Right lobe of liver (tissue), 6 donors: Measurements from ENCODE around the gene RPAP3. TPM values are rescaled to one million over a fixed set of nuclear protein-coding genes. Genes with fewer than 3 reads are reported as not detected.

ENCODE experiments used
- ATAC-seq, 4 donors: fragments of 200-7000 bp; cut with Tn5 transposase; one replicate each; pipeline ENCODE4 v1.9.1; 2020; ENCODE audit warnings: mild to moderate bottlenecking in 4 of 4, moderate library complexity in 4 of 4
- DNase-seq, 3 donors: peaks; one replicate each; pipeline ENCODE4 v3.0.0-alpha.2; 2020
- H3K27ac ChIP-seq, 3 donors: fragments of 200-600 bp; one replicate each; pipeline ENCODE4 v1.8.0; 2022
- H3K27me3 ChIP-seq, 2 donors: fragments of 200-600 bp; one replicate each; pipeline ENCODE4 v1.8.0; 2022
- H3K36me3 ChIP-seq, 4 donors: fragments of 200-600 bp; sonication (generic) in 1 of 4; one replicate each; pipeline versions ENCODE4 v1.5.1 to v1.8.0; 2017 to 2022; ENCODE audit warnings: control low read depth in 1 of 4
- H3K4me1 ChIP-seq, 4 donors: fragments of 200-600 bp; sonication (generic) in 1 of 4; one replicate each; pipeline versions ENCODE4 v1.5.1 to v1.8.0; 2017 to 2022; ENCODE audit warnings: control low read depth in 1 of 4
- H3K4me3 ChIP-seq, 3 donors: fragments of 200-600 bp; one replicate each; pipeline ENCODE4 v1.8.0; 2022
- H3K9me3 ChIP-seq, 4 donors: fragments of 200-600 bp; sonication (generic) in 1 of 4; one replicate each; pipeline versions ENCODE4 v1.5.1 to v1.8.0; 2017 to 2022; ENCODE audit warnings: control low read depth in 1 of 4
- POLR2A ChIP-seq: fragments of 450-650 bp; IDR thresholded peaks from one replicate; pipeline ENCODE4 v1.6.1; 2017; ENCODE audit warnings: antibody characterized with exemption, mild to moderate bottlenecking
- WGBS: methylation state at CpG from one replicate; pipeline ENCODE4 v1.1.6; 2018; ENCODE audit warnings: low coverage, low lambda C conversion rate; ENCODE audit not compliant: insufficient coverage; ENCODE audit errors: missing lambda C conversion rate; 5-methylcytosine and 5-hydroxymethylcytosine counted together
- intact Hi-C, 2 donors: fragments of 100-400 bp; cut with DNase I; formaldehyde crosslinking; loops; one replicate each; pipeline versions ENCODE4 v1.11.2 to v1.14.1; 2022
- total RNA-seq, 6 experiments: library from RNA; depleted of rRNA in 2 of 6; stranded (reverse); fragments of >200 nt in 2 of 6; fragmentation: NEBNext Ultra II Directional in 3 of 6; extraction: Animal tissue kit (Norgen Biotek cat#: 25700) in 3 of 6; gene quantifications; one replicate each; pipeline versions ENCODE4 v1.1.0 to v1.2.4, GENCODE V29; 2016 to 2023
- TF ChIP-seq, protein P1 (sequence below), 4 donors: fragments of 200-600 bp in 3 of 4; fragments of 450-650 bp in 1 of 4; IDR thresholded peaks; one replicate each; pipeline versions ENCODE4 v1.5.1 to v1.8.0; 2016 to 2022; ENCODE audit warnings: antibody characterized with exemption in 4 of 4, mild to moderate bottlenecking in 2 of 4
- donor health status: DM: no; HTN: yes; CAD: no.
- donor health status: DM: no; HTN: no; CAD: no.
- donor health status: DM: no; HTN: no; CAD: no.
- donor health status: DM: no; HTN: yes; CAD: no.
- donor health status: DM: no; HTN: yes; CAD: no.

Gene RPAP3
- total RNA-seq, 6 experiments from 2014 or later: 6.9 to 13.2 (median 10.4) TPM

DNA sequence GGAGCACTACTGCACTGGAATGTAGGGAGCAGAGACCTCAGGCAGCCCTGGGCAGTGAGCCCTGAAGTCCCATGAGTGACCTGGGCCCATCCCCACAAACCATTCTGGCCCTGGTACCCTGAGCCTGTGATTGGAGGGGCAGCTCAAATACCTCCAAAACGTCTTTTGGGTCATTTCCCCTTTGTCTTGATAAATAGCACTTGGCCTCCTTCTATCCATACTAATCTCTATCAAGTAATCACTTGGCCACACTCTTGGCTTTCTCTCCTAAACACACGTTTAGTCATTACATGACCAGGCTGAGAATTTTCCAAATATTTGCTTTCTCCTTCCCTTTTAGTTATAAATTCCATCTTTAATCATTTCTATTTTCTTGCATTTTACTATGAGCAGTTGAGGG, 91.3 kb downstream of the RPAP3 start:
- DNase-seq (no peak), ATAC-seq (no peak)
- no peaks in the 10 kb centered on the region for H3K9me3 ChIP-seq
- intact Hi-C loops: no loop called here
- no peaks in the 10 kb centered on the region for H3K36me3 ChIP-seq
- H3K27me3 ChIP-seq: no peaks in the 10 kb centered on the region
- H3K27ac ChIP-seq: no peak overlapping the region
- WGBS: 64% methylated on average over 1 of the region's 2 CpGs
- TF ChIP-seq POLR2A: no peak
- TF ChIP-seq, protein P1, sequence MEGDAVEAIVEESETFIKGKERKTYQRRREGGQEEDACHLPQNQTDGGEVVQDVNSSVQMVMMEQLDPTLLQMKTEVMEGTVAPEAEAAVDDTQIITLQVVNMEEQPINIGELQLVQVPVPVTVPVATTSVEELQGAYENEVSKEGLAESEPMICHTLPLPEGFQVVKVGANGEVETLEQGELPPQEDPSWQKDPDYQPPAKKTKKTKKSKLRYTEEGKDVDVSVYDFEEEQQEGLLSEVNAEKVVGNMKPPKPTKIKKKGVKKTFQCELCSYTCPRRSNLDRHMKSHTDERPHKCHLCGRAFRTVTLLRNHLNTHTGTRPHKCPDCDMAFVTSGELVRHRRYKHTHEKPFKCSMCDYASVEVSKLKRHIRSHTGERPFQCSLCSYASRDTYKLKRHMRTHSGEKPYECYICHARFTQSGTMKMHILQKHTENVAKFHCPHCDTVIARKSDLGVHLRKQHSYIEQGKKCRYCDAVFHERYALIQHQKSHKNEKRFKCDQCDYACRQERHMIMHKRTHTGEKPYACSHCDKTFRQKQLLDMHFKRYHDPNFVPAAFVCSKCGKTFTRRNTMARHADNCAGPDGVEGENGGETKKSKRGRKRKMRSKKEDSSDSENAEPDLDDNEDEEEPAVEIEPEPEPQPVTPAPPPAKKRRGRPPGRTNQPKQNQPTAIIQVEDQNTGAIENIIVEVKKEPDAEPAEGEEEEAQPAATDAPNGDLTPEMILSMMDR (IDR thresholded peaks at IDR 0.05): no peak
- no peaks in the 10 kb centered on the region for H3K4me1 ChIP-seq
- no peak overlapping the region for H3K4me3 ChIP-seq

DNA sequence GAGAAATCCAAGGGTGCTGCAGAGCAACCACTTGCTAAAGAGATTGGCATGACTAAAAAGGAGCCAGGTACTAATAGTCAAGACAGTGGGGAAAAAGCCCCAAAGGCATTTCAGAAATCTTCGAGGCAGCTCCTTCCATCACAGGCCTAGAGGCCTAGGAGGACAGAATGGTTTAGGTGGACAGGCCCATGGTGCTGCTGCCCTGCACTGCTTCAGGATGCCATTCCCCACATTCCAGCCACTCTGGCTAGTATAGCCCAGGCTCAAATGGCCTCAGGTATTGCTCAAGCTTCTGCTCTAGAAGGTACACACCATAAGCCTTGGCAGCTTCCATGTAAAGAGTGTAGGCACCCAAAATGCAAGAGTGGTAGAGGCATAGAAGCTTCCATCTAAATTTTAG, 92.9 kb downstream of the RPAP3 start:
- Histone ChIP-seq H3K4me3 (no peak overlapping the region), H3K9me3 (no peaks in the 10 kb centered on the region), H3K27ac (no peak overlapping the region), H3K36me3 (no peaks in the 10 kb centered on the region), H3K4me1 (no peaks in the 10 kb centered on the region), H3K27me3 (no peaks in the 10 kb centered on the region)
- ATAC-seq (no peak), DNase-seq (no peak)
- 100% methylated on average over 1 of the region's 1 CpG for WGBS
- TF ChIP-seq, protein P1 (IDR thresholded peaks at IDR 0.05): no peak
- TF ChIP-seq POLR2A: no peak
- intact Hi-C loops: no loop called here

DNA sequence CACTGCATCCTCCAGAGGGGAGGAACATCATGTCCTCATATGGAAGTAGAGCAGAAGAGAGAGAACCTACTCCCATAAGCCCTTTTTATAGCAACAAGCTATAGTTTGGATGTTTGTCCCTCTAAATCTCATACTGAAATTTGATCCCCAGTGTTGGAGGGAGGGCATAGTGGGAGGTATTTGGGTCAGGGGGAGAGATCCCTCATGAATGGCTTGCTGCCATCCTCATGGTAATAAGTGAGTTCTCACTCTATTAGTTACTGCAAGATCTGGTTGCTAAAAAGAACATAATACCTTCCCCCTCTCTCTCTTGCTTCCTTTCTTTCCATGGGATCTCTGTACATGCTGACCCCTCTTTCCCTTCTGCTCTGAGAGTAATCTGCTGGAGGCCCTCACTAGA, 93.9 kb downstream of the RPAP3 start:
- intact Hi-C loops: no loop called here
- ATAC-seq (no peak), DNase-seq (no peak)
- H3K4me3 ChIP-seq: no peak overlapping the region
- no peaks in the 10 kb centered on the region for H3K27me3 ChIP-seq
- no peaks in the 10 kb centered on the region for H3K4me1 ChIP-seq
- H3K27ac ChIP-seq: no peak overlapping the region
- no peaks in the 10 kb centered on the region for H3K9me3 ChIP-seq
- no peaks in the 10 kb centered on the region for H3K36me3 ChIP-seq
- TF ChIP-seq POLR2A: no peak
- TF ChIP-seq, protein P1 (IDR thresholded peaks at IDR 0.05): no peak

Other genes starting within 250 kb of the RPAP3 start
- not detected for gene ENDOU, start 19.5 kb upstream of the RPAP3 start, total RNA-seq
- gene RAPGEF3, start 52.9 kb upstream of the RPAP3 start, total RNA-seq: 1 to 10 TPM in 5 of 6 experiments, under 1 TPM in 1; 0.81 to 4.6 (median 2.6) TPM
- gene SLC48A1, start 67.2 kb upstream of the RPAP3 start, total RNA-seq: 10 to 100 TPM; 12.4 to 20.4 (median 18.0) TPM
- 10 to 100 TPM in 2 of 6 experiments, 1 to 10 TPM in 4; 6.6 to 18.8 (median 8.4) TPM for gene HDAC7, start 113.9 kb upstream of the RPAP3 start, total RNA-seq
- gene VDR, start 199.0 kb upstream of the RPAP3 start, total RNA-seq: 1 to 10 TPM in 1 of 6 experiments, under 1 TPM in 5; 0.18 to 1.2 (median 0.39) TPM